CD4-positive, alpha-beta T cell treated with Interleukin-6 at 100 ng/mL for 8 hours (primary cell): ENCODE measurements around the gene ATIC.
A peak's percentile ranks its signal among the peaks of the same experiment; 100 is the strongest.
"Not testable (repeated sequence)": the region's sequence is repeated elsewhere in the genome, so short reads cannot be mapped to it uniquely, and the experiment has no call there.

Experiments
- DNase-seq: peaks from one replicate; pipeline ENCODE4 v3.0.0-alpha.2; 2020; ENCODE audit warnings: mixed read lengths, low spot score

Gene ATIC

GRCh38 chr2:215311625-215312396 is at the start of gene ATIC:
Gene ATIC (plus strand): TSS chr2:215312059. CDS start chr2:215312143, 84 bp downstream.
- peak; percentile 87 for DNase-seq

GRCh38 chr2:215262303-215262702 is 49.6 kb upstream of the ATIC start:
- no peak for DNase-seq

GRCh38 chr2:215262741-215263362 is 49.0 kb upstream of the ATIC start:
- no peak for DNase-seq

GRCh38 chr2:215264374-215264773 is 47.5 kb upstream of the ATIC start:
- DNase-seq = no peak

- DNase-seq = peak; percentile 60
Observed at GRCh38 chr2:215269397-215270117, 42.3 kb upstream of the ATIC start.

- DNase-seq = no peak
Observed at GRCh38 chr2:215270118-215270451, 41.8 kb upstream of the ATIC start.

- DNase-seq = no peak
Observed at GRCh38 chr2:215271446-215271845, 40.4 kb upstream of the ATIC start.

- no peak for DNase-seq
Observed at GRCh38 chr2:215272918-215273317, 38.9 kb upstream of the ATIC start.

GRCh38 chr2:215274829-215275228 is 37.0 kb upstream of the ATIC start:
- DNase-seq = no peak

GRCh38 chr2:215275824-215276223 is 36.0 kb upstream of the ATIC start:
- no peak for DNase-seq

GRCh38 chr2:215277944-215278343 is 33.9 kb upstream of the ATIC start:
- DNase-seq = no peak

GRCh38 chr2:215280326-215280725 is 31.5 kb upstream of the ATIC start:
- DNase-seq = no peak

- DNase-seq = no peak
Observed at GRCh38 chr2:215283221-215283620, 28.6 kb upstream of the ATIC start.

- no peak for DNase-seq
Observed at GRCh38 chr2:215286309-215286708, 25.6 kb upstream of the ATIC start.

- DNase-seq = no peak
Observed at GRCh38 chr2:215288112-215288815, 23.6 kb upstream of the ATIC start.

GRCh38 chr2:215290980-215291599 is 20.8 kb upstream of the ATIC start:
- DNase-seq = no peak

- no peak for DNase-seq
Observed at GRCh38 chr2:215293879-215294278, 18.0 kb upstream of the ATIC start.

- DNase-seq = no peak
Observed at GRCh38 chr2:215299337-215299859, 12.5 kb upstream of the ATIC start.

GRCh38 chr2:215301994-215302393 is 9.9 kb upstream of the ATIC start:
- DNase-seq = no peak

GRCh38 chr2:215311259-215311624 is 617 bp upstream of the ATIC start:
- not testable (repeated sequence) for DNase-seq

- DNase-seq = no peak
Observed at GRCh38 chr2:215313255-215313613, 1.4 kb downstream of the ATIC start.

GRCh38 chr2:215314896-215315295 is 3.0 kb downstream of the ATIC start:
- DNase-seq = no peak
